ENCODE measurements around the gene CILP2. TPM values are rescaled to one million over a fixed set of nuclear protein-coding genes. Genes with fewer than 3 reads are reported as not detected.

The CILP2 gene
- total and polyA plus RNA-seq, 2 of the 8 experiments (the other 6 are each of a cell fraction or from before 2014, with no cell fraction given) = 4.4 to 5.8 TPM

- H4K91ac ChIP-seq (replicated peaks; ENCODE audit: insufficient read length, low read length) = no peak overlapping the region
- WGBS, 2 experiments (ENCODE audit: extremely low coverage in 1 of 2, insufficient coverage in 1 of 2, insufficient read length in 1 of 2, insufficient replicate concordance in 2 of 2, low coverage in 1 of 2, low lambda C conversion rate in 2 of 2, missing lambda C conversion rate in 1 of 2) = 62% methylated on average over 5 of the region's 6 CpGs; no CpG with 5 or more reads in 1 of the 2 experiments
- H3K79me2 ChIP-seq (ENCODE audit: control insufficient read depth in 1 of 2, insufficient read depth in 2 of 2, low read length in 2 of 2) = no peaks in the 10 kb centered on the region
- H3K4me1 ChIP-seq (replicated peaks in 1 of 4; ENCODE audit: control insufficient read depth in 3 of 4, insufficient read depth in 4 of 4, low read length in 3 of 4) = no peaks in the 10 kb centered on the region; a peak in 3 of 7 replicates
- DNase-seq (ENCODE audit: low read depth in 1 of 2, low spot score in 2 of 2) = peak in 1 of 2 experiments; percentile 92
- no peak overlapping the region for H2AK5ac ChIP-seq (ENCODE audit: low read depth, low read length)
- CTCF ChIA-PET (ENCODE audit: partially characterized antibody) = interaction anchor here (0.6 to 15.7 kb wide), 23 partner anchors 9 to 949 kb away, joined by 3 to 223 read pairs (median 6); partner anchors contain the start of genes CILP2, GMIP and YJEFN3
- H3K23ac ChIP-seq (ENCODE audit: insufficient read length) = no peak overlapping the region
- H3K4ac ChIP-seq (replicated peaks; ENCODE audit: insufficient read length, low read depth, low read length) = no peak overlapping the region
- H3K27ac ChIP-seq (ENCODE audit: low read depth, low read length) = no peak overlapping the region
- no peak overlapping the region for H2BK12ac ChIP-seq (ENCODE audit: low read depth, low read length)
- H3K9me3 ChIP-seq (ENCODE audit: insufficient read depth in 2 of 2, low read depth in 1 of 2, low read length in 1 of 2) = no peaks in the 10 kb centered on the region
- no peaks in the 10 kb centered on the region for H3K36me3 ChIP-seq (ENCODE audit: control insufficient read depth in 2 of 4, insufficient read depth in 4 of 4, low read length in 3 of 4)
- H3K14ac ChIP-seq (ENCODE audit: insufficient read length) = no peak overlapping the region
- no peak overlapping the region for H2BK15ac ChIP-seq (ENCODE audit: low read length)
- H3K9ac ChIP-seq (replicated peaks in 1 of 4; ENCODE audit: extremely low read depth in 1 of 4, low read depth in 3 of 4, low read length in 3 of 4) = no peak overlapping the region
- no peaks in the 10 kb centered on the region; a peak in 1 of 7 replicates for H3K27me3 ChIP-seq (replicated peaks in 1 of 4; ENCODE audit: control insufficient read depth in 3 of 4, extremely low read depth in 1 of 4, insufficient read depth in 3 of 4, low read length in 3 of 4)
- POLR2A ChIA-PET (ENCODE audit: partially characterized antibody) = interaction anchor here (1.2 to 2.2 kb wide), 5 partner anchors 17 to 91 kb away, joined by 3 to 11 read pairs (median 6); partner anchors contain the start of gene YJEFN3
- no peak overlapping the region for H2BK5ac ChIP-seq (ENCODE audit: low read depth, low read length)
- no peak overlapping the region for H3K56ac ChIP-seq (replicated peaks; ENCODE audit: insufficient read length, low read depth, low read length)
- no peaks in the 10 kb centered on the region for H3K23me2 ChIP-seq (ENCODE audit: low read depth, low read length)
- FAIRE-seq = no peak
- no peaks in the 10 kb centered on the region for H4K20me1 ChIP-seq (replicated peaks in 1 of 2; ENCODE audit: control insufficient read depth in 1 of 2, insufficient read depth in 2 of 2, low read length in 2 of 2)
- H2AFZ ChIP-seq (ENCODE audit: low read length) = no peak overlapping the region
- no peak overlapping the region for H3K18ac ChIP-seq (ENCODE audit: extremely low read depth, low read length)
- H3K79me1 ChIP-seq (ENCODE audit: low read depth, low read length) = 0 out of 2 replicates have a peak, but pooled peaks cover 2% of the 10 kb centered on the region
- H2BK20ac ChIP-seq (ENCODE audit: low read length) = no peak overlapping the region
- no peak overlapping the region for H3K4me3 ChIP-seq (ENCODE audit: extremely low read depth in 1 of 4, insufficient read depth in 2 of 4, low read depth in 3 of 4, low read length in 4 of 4)
- H4K8ac ChIP-seq (ENCODE audit: extremely low read depth, insufficient read depth, low read length) = no peak overlapping the region
- H2BK120ac ChIP-seq (replicated peaks; ENCODE audit: low read depth, low read length) = no peak overlapping the region
- H4K5ac ChIP-seq (ENCODE audit: insufficient read length, low read depth, low read length) = no peak overlapping the region
- no peak overlapping the region for H3K4me2 ChIP-seq (ENCODE audit: insufficient read depth in 1 of 2, low read depth in 2 of 2, low read length in 2 of 2)
- TF ChIP-seq KDM1A (IDR thresholded peaks at IDR 0.05; ENCODE audit: borderline replicate concordance, low read length) (peak; percentile 100), HDAC2 (IDR thresholded peaks at IDR 0.05; ENCODE audit: borderline replicate concordance in 1 of 2, low read depth in 2 of 2, low read length in 2 of 2) (peak in 1 of 2 experiments; percentile 98; a peak in 2 of 4 replicates), ASH2L (IDR thresholded peaks at IDR 0.05; ENCODE audit: low read length) (no peak), SIRT6 (IDR thresholded peaks at IDR 0.05; ENCODE audit: low read length) (no peak), TCF12 (IDR thresholded peaks at IDR 0.05; ENCODE audit: low read depth, low read length) (no peak), CHD2 (IDR thresholded peaks at IDR 0.05; ENCODE audit: low read length) (no peak), CTCF (IDR thresholded peaks at IDR 0.05; ENCODE audit: control extremely low read depth in 1 of 3, insufficient read depth in 1 of 3, low read depth in 1 of 3, low read length in 3 of 3) (peak; percentile 86 to 93 (median 90)), NRF1 (IDR thresholded peaks at IDR 0.05; ENCODE audit: low read depth, low read length) (no peak), MAX (IDR thresholded peaks at IDR 0.05) (peak; percentile 52), RAD21 (IDR thresholded peaks at IDR 0.05 in 1 of 2, conservative IDR thresholded peaks at IDR 0.05 in 1 of 2; ENCODE audit: low read depth in 2 of 2, low read length in 2 of 2) (peak; percentile 65 to 80)
Observed at GRCh38 chr19:19552798-19553197, 14.7 kb downstream of the CILP2 start.

Measured in H1 (cell line).